Effector CD8-positive, alpha-beta T cell (primary cell): ENCODE results near the gene HAGH.
A peak's percentile ranks its signal among the peaks of the same experiment; 100 is the strongest.

ENCODE experiments used
- DNase-seq: peaks from one replicate; lab custom pipeline; 2025; lab: John Stamatoyannopoulos, UW

Gene HAGH

GRCh38 chr16:1773703-1774447, 52.8 kb downstream of the HAGH start:
- DNase-seq: no peak

GRCh38 chr16:1772908-1773702, 53.5 kb downstream of the HAGH start, which contains the start of gene MRPS34:
Gene MRPS34 (minus strand): TSS chr16:1773134. CDS start chr16:1773119, 15 bp downstream.
- DNase-seq: peak; percentile 65

GRCh38 chr16:1772362-1772907, 54.2 kb downstream of the HAGH start, which contains the start of gene EME2:
Gene EME2 (plus strand): TSS chr16:1772810. CDS start chr16:1773228, 418 bp downstream.
- DNase-seq: peak; percentile 20

- DNase-seq: no peak
These were observed 54.7 kb downstream of the HAGH start for GRCh38 chr16:1771864-1772361.

GRCh38 chr16:1771188-1771863, 55.3 kb downstream of the HAGH start, which contains the start of gene NME3:
Gene NME3 (minus strand): TSS chr16:1771543. CDS start chr16:1771534, 9 bp downstream.
- DNase-seq: peak; percentile 43

- peak; percentile 10 for DNase-seq
These were observed 56.1 kb downstream of the HAGH start for GRCh38 chr16:1770328-1771187.

- DNase-seq: no peak
These were observed 57.0 kb downstream of the HAGH start for GRCh38 chr16:1769402-1770300.

- DNase-seq: no peak
These were observed 57.7 kb downstream of the HAGH start for GRCh38 chr16:1768767-1769401.

GRCh38 chr16:1768061-1768766, 58.4 kb downstream of the HAGH start:
- no peak for DNase-seq

GRCh38 chr16:1767116-1767994, 59.3 kb downstream of the HAGH start:
- DNase-seq: no peak

- DNase-seq: no peak
These were observed 59.9 kb downstream of the HAGH start for GRCh38 chr16:1766701-1767100.

- DNase-seq: no peak
These were observed 60.4 kb downstream of the HAGH start for GRCh38 chr16:1766231-1766630.

- DNase-seq: no peak
These were observed 60.8 kb downstream of the HAGH start for GRCh38 chr16:1765826-1766225.

- DNase-seq: no peak
These were observed 61.7 kb downstream of the HAGH start for GRCh38 chr16:1764971-1765370.

- DNase-seq: no peak
These were observed 62.8 kb downstream of the HAGH start for GRCh38 chr16:1763521-1764511.

- DNase-seq: no peak
These were observed 63.6 kb downstream of the HAGH start for GRCh38 chr16:1762879-1763520.
